Measurements from ENCODE around the gene CHDH. TPM values are rescaled to one million over a fixed set of nuclear protein-coding genes. Genes with fewer than 3 reads are reported as not detected.

Gene CHDH
- total and polyA plus RNA-seq, 12 donors, result 0.29 to 17.5 (median 2.2) TPM

DNA sequence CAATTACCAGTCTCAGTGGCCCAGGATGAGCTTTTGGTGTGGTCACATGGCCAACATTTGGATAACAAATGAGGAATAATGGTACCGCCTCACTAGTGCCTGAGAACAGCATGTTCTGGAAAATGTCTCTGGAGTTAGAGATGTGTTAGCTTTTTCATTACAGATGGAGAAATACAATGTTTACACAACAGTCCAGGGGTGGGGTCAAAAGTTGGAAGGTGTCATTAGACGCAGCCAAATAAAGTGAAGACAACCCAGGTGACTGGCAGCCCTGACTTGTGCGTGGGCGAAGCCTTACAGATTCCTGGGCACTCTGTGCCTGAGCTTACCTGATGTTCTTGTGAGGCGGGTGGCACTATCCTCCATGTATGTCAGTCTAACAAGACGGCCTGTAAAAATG lies 13.0 kb upstream of the CHDH start:
- 93 to 96% methylated on average over 6 of the region's 6 CpGs for WGBS, 2 donors
- no peak overlapping the region for H3K4me3 ChIP-seq
- H3K36me3 ChIP-seq, result peaks cover 0 to 58% (median 15%) of the 10 kb centered on the region in 9 donors
- TF ChIP-seq, protein P1, sequence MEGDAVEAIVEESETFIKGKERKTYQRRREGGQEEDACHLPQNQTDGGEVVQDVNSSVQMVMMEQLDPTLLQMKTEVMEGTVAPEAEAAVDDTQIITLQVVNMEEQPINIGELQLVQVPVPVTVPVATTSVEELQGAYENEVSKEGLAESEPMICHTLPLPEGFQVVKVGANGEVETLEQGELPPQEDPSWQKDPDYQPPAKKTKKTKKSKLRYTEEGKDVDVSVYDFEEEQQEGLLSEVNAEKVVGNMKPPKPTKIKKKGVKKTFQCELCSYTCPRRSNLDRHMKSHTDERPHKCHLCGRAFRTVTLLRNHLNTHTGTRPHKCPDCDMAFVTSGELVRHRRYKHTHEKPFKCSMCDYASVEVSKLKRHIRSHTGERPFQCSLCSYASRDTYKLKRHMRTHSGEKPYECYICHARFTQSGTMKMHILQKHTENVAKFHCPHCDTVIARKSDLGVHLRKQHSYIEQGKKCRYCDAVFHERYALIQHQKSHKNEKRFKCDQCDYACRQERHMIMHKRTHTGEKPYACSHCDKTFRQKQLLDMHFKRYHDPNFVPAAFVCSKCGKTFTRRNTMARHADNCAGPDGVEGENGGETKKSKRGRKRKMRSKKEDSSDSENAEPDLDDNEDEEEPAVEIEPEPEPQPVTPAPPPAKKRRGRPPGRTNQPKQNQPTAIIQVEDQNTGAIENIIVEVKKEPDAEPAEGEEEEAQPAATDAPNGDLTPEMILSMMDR (IDR thresholded peaks at IDR 0.05), result no peak
- H3K27me3 ChIP-seq, result no peaks in the 10 kb centered on the region
- H3K9me3 ChIP-seq, result no peaks in the 10 kb centered on the region
- peak in 2 of 8 donors; percentile 16 to 35 for ATAC-seq
- DNase-seq, result no peak
- intact Hi-C loops (cut with DNase I), result no loop called here
- peaks cover 0 to 9% (median 0%) of the 10 kb centered on the region in 9 donors for H3K4me1 ChIP-seq
- H3K27ac ChIP-seq, result no peak overlapping the region

DNA sequence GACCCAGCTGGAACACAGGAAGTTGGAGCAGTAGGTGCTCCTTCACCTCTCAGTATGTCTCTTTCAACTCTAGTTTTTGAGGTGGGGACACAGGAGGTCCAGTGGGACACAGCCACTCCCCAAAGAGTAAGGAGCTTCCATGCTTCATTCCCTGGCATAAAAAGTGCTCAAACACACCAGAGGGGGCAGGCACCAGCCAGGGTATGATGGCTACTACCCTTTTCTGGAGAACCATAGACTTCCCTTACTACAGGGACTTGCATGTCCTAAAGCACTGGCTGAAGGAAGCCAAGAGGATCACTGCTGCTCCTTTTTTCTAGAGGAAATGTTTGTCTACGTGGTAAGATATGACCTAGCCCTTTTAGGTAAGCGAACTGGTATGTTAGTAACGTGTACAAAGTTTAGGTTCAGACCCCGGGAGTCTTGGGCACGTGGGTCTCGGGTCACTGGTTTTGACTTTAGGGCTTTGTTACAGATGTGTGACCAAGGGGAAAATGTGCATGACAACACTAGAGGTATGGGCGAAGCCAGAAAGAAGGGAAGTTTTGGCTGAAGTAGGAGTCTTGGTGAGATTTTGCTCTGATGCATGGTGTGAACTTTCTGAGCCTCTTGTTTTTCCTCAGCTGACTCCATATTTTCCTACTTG lies 12.0 kb upstream of the CHDH start:
- DNase-seq, result no peak
- Histone ChIP-seq H3K27me3 (no peaks in the 10 kb centered on the region), H3K4me3 (no peak overlapping the region), H3K4me1 (peaks cover 0 to 9% (median 0%) of the 10 kb centered on the region in 9 donors), H3K27ac (no peak overlapping the region), H3K9me3 (no peaks in the 10 kb centered on the region), H3K36me3 (peaks cover 0 to 48% (median 9%) of the 10 kb centered on the region in 9 donors)
- TF ChIP-seq, protein P1 (IDR thresholded peaks at IDR 0.05), result no peak
- WGBS, 2 donors, result 84 to 91% methylated on average over 7 of the region's 7 CpGs
- intact Hi-C loops (cut with DNase I), result no loop called here
- no peak for ATAC-seq

DNA sequence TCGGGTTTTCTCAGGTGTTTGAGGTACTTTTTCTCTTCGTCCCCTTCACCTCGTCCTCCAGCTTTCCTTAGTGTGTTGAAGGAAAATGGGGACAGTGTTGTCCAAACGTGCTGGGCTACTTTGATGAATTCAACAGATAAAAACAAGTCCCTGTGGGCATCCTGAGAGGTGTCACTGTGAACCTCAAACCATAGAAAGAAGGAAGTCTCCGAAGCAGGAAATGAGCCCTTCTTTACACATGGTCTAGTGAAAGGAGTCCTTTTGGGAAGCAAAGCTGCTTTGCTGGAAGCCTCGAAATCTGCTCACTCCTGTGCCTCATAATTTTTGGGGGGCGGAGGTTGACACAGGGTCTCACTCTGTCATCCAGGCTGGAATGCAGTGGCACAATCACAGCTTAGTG lies 10.7 kb upstream of the CHDH start:
- 69 to 73% methylated on average over 7 of the region's 7 CpGs for WGBS, 2 donors
- H3K36me3 ChIP-seq, result peaks cover 0 to 35% (median 4%) of the 10 kb centered on the region in 9 donors
- TF ChIP-seq, protein P1 (IDR thresholded peaks at IDR 0.05), result no peak
- no peak overlapping the region for H3K4me3 ChIP-seq
- no peak for ATAC-seq
- H3K27ac ChIP-seq, result no peak overlapping the region
- H3K4me1 ChIP-seq, result peaks cover 0 to 9% (median 0%) of the 10 kb centered on the region in 9 donors
- no peak for DNase-seq
- intact Hi-C loops (cut with DNase I), result no loop called here
- H3K9me3 ChIP-seq, result no peaks in the 10 kb centered on the region
- no peaks in the 10 kb centered on the region for H3K27me3 ChIP-seq

DNA sequence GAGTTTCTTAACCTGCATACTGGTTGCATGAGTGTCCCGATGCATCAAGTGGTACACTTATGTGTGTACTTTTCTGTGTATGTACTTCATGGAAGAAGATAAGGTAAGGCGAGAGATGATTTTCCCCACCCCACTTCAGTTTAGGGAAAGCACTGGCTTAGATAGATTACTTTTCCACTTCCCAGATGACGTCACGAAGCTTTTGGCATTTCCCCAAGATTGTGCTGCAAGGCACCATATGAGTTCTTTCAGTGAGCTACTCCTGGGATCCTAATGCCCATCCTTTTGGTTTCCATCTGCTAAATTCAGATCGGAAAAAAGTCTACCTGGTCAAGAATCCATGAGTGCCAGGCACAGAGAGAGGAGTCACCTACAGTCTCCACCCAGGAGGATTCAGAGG lies 4.7 kb upstream of the CHDH start:
- ATAC-seq, result peak in 1 of 8 donors; percentile 8
- intact Hi-C loops (cut with DNase I), result no loop called here

More for the DNA sequence above, 4.7 kb upstream of the CHDH start:
- Histone ChIP-seq H3K36me3 (no peaks in the 10 kb centered on the region), H3K9me3 (no peaks in the 10 kb centered on the region), H3K4me1 (peaks cover 0 to 9% (median 7%) of the 10 kb centered on the region in 9 donors), H3K27ac (no peak overlapping the region), H3K4me3 (no peak overlapping the region), H3K27me3 (peaks cover 0 to 33% (median 28%) of the 10 kb centered on the region in 7 donors)
- TF ChIP-seq, protein P1 (IDR thresholded peaks at IDR 0.05), result no peak
- DNase-seq, result peak in 1 of 2 donors; percentile 42
- 34 to 39% methylated on average over 5 of the region's 5 CpGs for WGBS, 2 donors
